Measurements from ENCODE around the gene RREB1. TPM values are rescaled to one million over a fixed set of nuclear protein-coding genes. Genes with fewer than 3 reads are reported as not detected.

The RREB1 gene
- total RNA-seq, 1 donor from 2014 or later, result 12.7 TPM

- Mint-ChIP-seq H3K4me3 (no peak overlapping the region), H3K36me3 (ENCODE audit: low read depth) (peaks cover 18% of the 10 kb centered on the region), H3K4me1 (ENCODE audit: low read depth) (no peaks in the 10 kb centered on the region), H3K9me3 (no peaks in the 10 kb centered on the region), H3K27me3 (ENCODE audit: insufficient read depth) (no peaks in the 10 kb centered on the region), H3K27ac (no peak overlapping the region)
- intact Hi-C loops (cut with micrococcal nuclease), result no loop called here
- DNase-seq (ENCODE audit: low spot score), result no peak
These were observed 114.4 kb downstream of the RREB1 start for GRCh38 chr6:7222197-7222596.

GRCh38 chr6:7224731-7225130 is 117.0 kb downstream of the RREB1 start:
- intact Hi-C loops (cut with micrococcal nuclease), result no loop called here
- H3K36me3 Mint-ChIP-seq (ENCODE audit: low read depth), result peaks cover 30% of the 10 kb centered on the region
- H3K4me1 Mint-ChIP-seq (ENCODE audit: low read depth), result no peaks in the 10 kb centered on the region
- DNase-seq (ENCODE audit: low spot score), result no peak
- H3K4me3 Mint-ChIP-seq, result no peak overlapping the region
- H3K27ac Mint-ChIP-seq, result no peak overlapping the region
- no peaks in the 10 kb centered on the region for H3K27me3 Mint-ChIP-seq (ENCODE audit: insufficient read depth)
- H3K9me3 Mint-ChIP-seq, result no peaks in the 10 kb centered on the region

GRCh38 chr6:7228662-7229375 is 121.1 kb downstream of the RREB1 start:
- Mint-ChIP-seq H3K9me3 (no peaks in the 10 kb centered on the region), H3K27ac (no peak overlapping the region), H3K27me3 (ENCODE audit: insufficient read depth) (no peaks in the 10 kb centered on the region), H3K36me3 (ENCODE audit: low read depth) (peaks cover 30% of the 10 kb centered on the region), H3K4me3 (no peak overlapping the region), H3K4me1 (ENCODE audit: low read depth) (no peaks in the 10 kb centered on the region)
- intact Hi-C loops (cut with micrococcal nuclease), result no loop called here
- DNase-seq (ENCODE audit: low spot score), result no peak

- Mint-ChIP-seq H3K4me1 (ENCODE audit: low read depth) (no peaks in the 10 kb centered on the region), H3K4me3 (no peak overlapping the region), H3K27ac (no peak overlapping the region), H3K36me3 (ENCODE audit: low read depth) (peaks cover 32% of the 10 kb centered on the region), H3K9me3 (no peaks in the 10 kb centered on the region), H3K27me3 (ENCODE audit: insufficient read depth) (no peaks in the 10 kb centered on the region)
- DNase-seq (ENCODE audit: low spot score), result no peak
- intact Hi-C loops (cut with micrococcal nuclease), result no loop called here
These were observed 121.9 kb downstream of the RREB1 start for GRCh38 chr6:7229376-7230326.

- intact Hi-C loops (cut with micrococcal nuclease), result no loop called here
- Mint-ChIP-seq H3K4me3 (no peak overlapping the region), H3K9me3 (no peaks in the 10 kb centered on the region), H3K4me1 (ENCODE audit: low read depth) (no peaks in the 10 kb centered on the region), H3K36me3 (ENCODE audit: low read depth) (peaks cover 32% of the 10 kb centered on the region), H3K27ac (no peak overlapping the region), H3K27me3 (ENCODE audit: insufficient read depth) (no peaks in the 10 kb centered on the region)
- DNase-seq (ENCODE audit: low spot score), result no peak
These were observed 122.5 kb downstream of the RREB1 start for GRCh38 chr6:7230327-7230691.

GRCh38 chr6:7230956-7231713 is 123.4 kb downstream of the RREB1 start:
- H3K36me3 Mint-ChIP-seq (ENCODE audit: low read depth), result peaks cover 28% of the 10 kb centered on the region

GRCh38 chr6:7232351-7232750 is 124.6 kb downstream of the RREB1 start:
- Mint-ChIP-seq H3K27me3 (ENCODE audit: insufficient read depth) (no peaks in the 10 kb centered on the region), H3K4me1 (ENCODE audit: low read depth) (no peaks in the 10 kb centered on the region), H3K4me3 (no peak overlapping the region), H3K27ac (no peak overlapping the region), H3K36me3 (ENCODE audit: low read depth) (peaks cover 22% of the 10 kb centered on the region), H3K9me3 (no peaks in the 10 kb centered on the region)
- intact Hi-C loops (cut with micrococcal nuclease), result no loop called here
- no peak for DNase-seq (ENCODE audit: low spot score)

More at GRCh38 chr6:7230956-7231713, 123.4 kb downstream of the RREB1 start:
- DNase-seq (ENCODE audit: low spot score), result no peak
- Mint-ChIP-seq H3K27me3 (ENCODE audit: insufficient read depth) (no peaks in the 10 kb centered on the region), H3K27ac (no peak overlapping the region), H3K9me3 (no peaks in the 10 kb centered on the region), H3K4me1 (ENCODE audit: low read depth) (no peaks in the 10 kb centered on the region), H3K4me3 (no peak overlapping the region)
- intact Hi-C loops (cut with micrococcal nuclease), result no loop called here

- intact Hi-C loops (cut with micrococcal nuclease), result no loop called here
- H3K9me3 Mint-ChIP-seq, result no peaks in the 10 kb centered on the region
- H3K4me1 Mint-ChIP-seq (ENCODE audit: low read depth), result no peaks in the 10 kb centered on the region
- no peak overlapping the region for H3K4me3 Mint-ChIP-seq
- H3K27ac Mint-ChIP-seq, result no peak overlapping the region
- no peak for DNase-seq (ENCODE audit: low spot score)
- no peaks in the 10 kb centered on the region for H3K27me3 Mint-ChIP-seq (ENCODE audit: insufficient read depth)
- peaks cover 12% of the 10 kb centered on the region for H3K36me3 Mint-ChIP-seq (ENCODE audit: low read depth)
These were observed 126.8 kb downstream of the RREB1 start for GRCh38 chr6:7234547-7234946.

- DNase-seq (ENCODE audit: low spot score), result no peak
- H3K4me1 Mint-ChIP-seq (ENCODE audit: low read depth), result no peaks in the 10 kb centered on the region
- intact Hi-C loops (cut with micrococcal nuclease), result loop anchor here (5.0 kb wide), 1 partner anchor 164 kb away; no protein-coding TSS in a partner anchor
- no peak overlapping the region for H3K27ac Mint-ChIP-seq
- no peaks in the 10 kb centered on the region for H3K9me3 Mint-ChIP-seq
- peaks cover 8% of the 10 kb centered on the region for H3K36me3 Mint-ChIP-seq (ENCODE audit: low read depth)
- H3K27me3 Mint-ChIP-seq (ENCODE audit: insufficient read depth), result no peaks in the 10 kb centered on the region
- no peak overlapping the region for H3K4me3 Mint-ChIP-seq
These were observed 128.0 kb downstream of the RREB1 start for GRCh38 chr6:7235712-7236305.

GRCh38 chr6:7236306-7237209 is 128.8 kb downstream of the RREB1 start:
- H3K27ac Mint-ChIP-seq, result no peak overlapping the region
- H3K9me3 Mint-ChIP-seq, result no peaks in the 10 kb centered on the region
- no peaks in the 10 kb centered on the region for H3K27me3 Mint-ChIP-seq (ENCODE audit: insufficient read depth)
- no peak for DNase-seq (ENCODE audit: low spot score)
- peaks cover 12% of the 10 kb centered on the region for H3K36me3 Mint-ChIP-seq (ENCODE audit: low read depth)
- H3K4me3 Mint-ChIP-seq, result no peak overlapping the region
- intact Hi-C loops (cut with micrococcal nuclease), result loop anchor here (5.0 kb wide), 1 partner anchor 164 kb away; no protein-coding TSS in a partner anchor
- H3K4me1 Mint-ChIP-seq (ENCODE audit: low read depth), result no peaks in the 10 kb centered on the region

GRCh38 chr6:7237653-7238188 is 130.0 kb downstream of the RREB1 start:
- H3K9me3 Mint-ChIP-seq, result no peaks in the 10 kb centered on the region
- H3K36me3 Mint-ChIP-seq (ENCODE audit: low read depth), result peaks cover 7% of the 10 kb centered on the region
- no peaks in the 10 kb centered on the region for H3K27me3 Mint-ChIP-seq (ENCODE audit: insufficient read depth)
- DNase-seq (ENCODE audit: low spot score), result no peak
- H3K4me3 Mint-ChIP-seq, result no peak overlapping the region
- H3K4me1 Mint-ChIP-seq (ENCODE audit: low read depth), result no peaks in the 10 kb centered on the region
- intact Hi-C loops (cut with micrococcal nuclease), result loop anchor here (1.0 to 5.0 kb wide), 2 partner anchors 165 to 560 kb away; no protein-coding TSS in a partner anchor
- H3K27ac Mint-ChIP-seq, result no peak overlapping the region
